ENCODE results near the gene LPCAT4.

LPCAT4 gene

DNA sequence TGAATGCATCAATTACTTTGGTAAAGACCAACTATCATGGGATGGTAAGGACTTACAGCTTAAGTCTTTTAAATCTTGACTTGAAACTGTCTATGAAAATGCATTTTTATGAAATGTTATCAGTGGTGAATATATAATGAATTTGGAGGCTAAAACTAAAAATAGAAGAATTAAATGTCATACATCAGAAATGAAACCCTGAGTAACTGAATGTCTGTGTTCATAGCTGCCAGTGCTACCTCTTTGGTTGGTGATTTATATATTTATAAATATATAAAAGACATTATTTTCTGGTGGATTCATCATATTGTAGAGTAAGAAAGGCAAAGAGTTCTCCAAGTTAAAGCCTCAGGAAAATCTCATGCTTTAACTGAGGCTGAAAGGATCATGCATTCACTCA lies 41.6 kb downstream of the LPCAT4 start:
- no peak for TF ChIP-seq ZFP3 (CRISPR knock-in tag; IDR thresholded peaks at IDR 0.05)
- no peak for TF ChIP-seq PPARA (CRISPR knock-in tag; IDR thresholded peaks at IDR 0.05; ENCODE audit: borderline replicate concordance)
- no peak for TF ChIP-seq ARNTL (CRISPR knock-in tag; IDR thresholded peaks at IDR 0.05; ENCODE audit: borderline replicate concordance, low read depth)
- TF ChIP-seq, protein P1, sequence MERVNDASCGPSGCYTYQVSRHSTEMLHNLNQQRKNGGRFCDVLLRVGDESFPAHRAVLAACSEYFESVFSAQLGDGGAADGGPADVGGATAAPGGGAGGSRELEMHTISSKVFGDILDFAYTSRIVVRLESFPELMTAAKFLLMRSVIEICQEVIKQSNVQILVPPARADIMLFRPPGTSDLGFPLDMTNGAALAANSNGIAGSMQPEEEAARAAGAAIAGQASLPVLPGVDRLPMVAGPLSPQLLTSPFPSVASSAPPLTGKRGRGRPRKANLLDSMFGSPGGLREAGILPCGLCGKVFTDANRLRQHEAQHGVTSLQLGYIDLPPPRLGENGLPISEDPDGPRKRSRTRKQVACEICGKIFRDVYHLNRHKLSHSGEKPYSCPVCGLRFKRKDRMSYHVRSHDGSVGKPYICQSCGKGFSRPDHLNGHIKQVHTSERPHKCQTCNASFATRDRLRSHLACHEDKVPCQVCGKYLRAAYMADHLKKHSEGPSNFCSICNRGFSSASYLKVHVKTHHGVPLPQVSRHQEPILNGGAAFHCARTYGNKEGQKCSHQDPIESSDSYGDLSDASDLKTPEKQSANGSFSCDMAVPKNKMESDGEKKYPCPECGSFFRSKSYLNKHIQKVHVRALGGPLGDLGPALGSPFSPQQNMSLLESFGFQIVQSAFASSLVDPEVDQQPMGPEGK (CRISPR knock-in tag; IDR thresholded peaks at IDR 0.05; ENCODE audit: borderline replicate concordance), result no peak
- TF ChIP-seq TOX (CRISPR knock-in tag; IDR thresholded peaks at IDR 0.05; ENCODE audit: borderline replicate concordance), result no peak
- TF ChIP-seq GLIS3 (CRISPR knock-in tag; IDR thresholded peaks at IDR 0.05), result no peak
- no peak for TF ChIP-seq BACH2 (CRISPR knock-in tag; IDR thresholded peaks at IDR 0.05; ENCODE audit: borderline replicate concordance)
- TF ChIP-seq ZC3H10 (CRISPR knock-in tag; IDR thresholded peaks at IDR 0.05), result no peak
- TF ChIP-seq SNAI2 (CRISPR knock-in tag; IDR thresholded peaks at IDR 0.05), result no peak
- TF ChIP-seq ZNF565 (CRISPR knock-in tag; conservative IDR thresholded peaks at IDR 0.05; ENCODE audit: low read depth), result no peak
- no peak for ATAC-seq

DNA sequence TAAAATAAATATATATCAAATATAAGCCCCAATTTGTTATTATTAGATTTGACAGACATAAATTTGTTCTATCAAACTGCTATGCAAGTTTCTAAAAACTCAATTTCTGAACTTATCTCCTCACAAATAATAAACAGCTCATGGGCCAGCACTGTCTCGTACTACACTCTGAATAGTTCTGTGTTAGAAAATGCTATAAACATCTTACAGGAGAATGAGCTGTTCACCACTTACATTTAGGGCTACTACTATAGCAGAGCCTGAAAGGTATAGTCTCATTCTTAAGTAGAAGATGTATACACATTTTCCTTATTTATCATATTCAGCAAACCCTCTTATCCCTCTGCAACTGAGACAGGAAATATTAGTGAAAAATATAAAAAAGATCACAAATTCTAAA lies 42.1 kb downstream of the LPCAT4 start:
- TF ChIP-seq ZFP30 (CRISPR knock-in tag; IDR thresholded peaks at IDR 0.05) (no peak), ZNF565 (CRISPR knock-in tag; conservative IDR thresholded peaks at IDR 0.05; ENCODE audit: low read depth) (no peak), OSR1 (CRISPR knock-in tag; IDR thresholded peaks at IDR 0.05) (no peak), ZNF70 (CRISPR knock-in tag; IDR thresholded peaks at IDR 0.05) (no peak), SNAI2 (CRISPR knock-in tag; IDR thresholded peaks at IDR 0.05) (no peak), PPARA (CRISPR knock-in tag; IDR thresholded peaks at IDR 0.05; ENCODE audit: borderline replicate concordance) (no peak), TOX (CRISPR knock-in tag; IDR thresholded peaks at IDR 0.05; ENCODE audit: borderline replicate concordance) (no peak), ZFP3 (CRISPR knock-in tag; IDR thresholded peaks at IDR 0.05) (no peak), BACH2 (CRISPR knock-in tag; IDR thresholded peaks at IDR 0.05; ENCODE audit: borderline replicate concordance) (no peak), RARB (CRISPR knock-in tag; IDR thresholded peaks at IDR 0.05) (no peak), ARNTL (CRISPR knock-in tag; IDR thresholded peaks at IDR 0.05; ENCODE audit: borderline replicate concordance, low read depth) (no peak), ISL1 (CRISPR knock-in tag; IDR thresholded peaks at IDR 0.05) (no peak)
- TF ChIP-seq, protein P2, sequence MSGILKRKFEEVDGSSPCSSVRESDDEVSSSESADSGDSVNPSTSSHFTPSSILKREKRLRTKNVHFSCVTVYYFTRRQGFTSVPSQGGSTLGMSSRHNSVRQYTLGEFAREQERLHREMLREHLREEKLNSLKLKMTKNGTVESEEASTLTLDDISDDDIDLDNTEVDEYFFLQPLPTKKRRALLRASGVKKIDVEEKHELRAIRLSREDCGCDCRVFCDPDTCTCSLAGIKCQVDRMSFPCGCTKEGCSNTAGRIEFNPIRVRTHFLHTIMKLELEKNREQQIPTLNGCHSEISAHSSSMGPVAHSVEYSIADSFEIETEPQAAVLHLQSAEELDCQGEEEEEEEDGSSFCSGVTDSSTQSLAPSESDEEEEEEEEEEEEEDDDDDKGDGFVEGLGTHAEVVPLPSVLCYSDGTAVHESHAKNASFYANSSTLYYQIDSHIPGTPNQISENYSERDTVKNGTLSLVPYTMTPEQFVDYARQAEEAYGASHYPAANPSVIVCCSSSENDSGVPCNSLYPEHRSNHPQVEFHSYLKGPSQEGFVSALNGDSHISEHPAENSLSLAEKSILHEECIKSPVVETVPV (CRISPR knock-in tag; IDR thresholded peaks at IDR 0.05), result no peak
- TF ChIP-seq, protein P3, sequence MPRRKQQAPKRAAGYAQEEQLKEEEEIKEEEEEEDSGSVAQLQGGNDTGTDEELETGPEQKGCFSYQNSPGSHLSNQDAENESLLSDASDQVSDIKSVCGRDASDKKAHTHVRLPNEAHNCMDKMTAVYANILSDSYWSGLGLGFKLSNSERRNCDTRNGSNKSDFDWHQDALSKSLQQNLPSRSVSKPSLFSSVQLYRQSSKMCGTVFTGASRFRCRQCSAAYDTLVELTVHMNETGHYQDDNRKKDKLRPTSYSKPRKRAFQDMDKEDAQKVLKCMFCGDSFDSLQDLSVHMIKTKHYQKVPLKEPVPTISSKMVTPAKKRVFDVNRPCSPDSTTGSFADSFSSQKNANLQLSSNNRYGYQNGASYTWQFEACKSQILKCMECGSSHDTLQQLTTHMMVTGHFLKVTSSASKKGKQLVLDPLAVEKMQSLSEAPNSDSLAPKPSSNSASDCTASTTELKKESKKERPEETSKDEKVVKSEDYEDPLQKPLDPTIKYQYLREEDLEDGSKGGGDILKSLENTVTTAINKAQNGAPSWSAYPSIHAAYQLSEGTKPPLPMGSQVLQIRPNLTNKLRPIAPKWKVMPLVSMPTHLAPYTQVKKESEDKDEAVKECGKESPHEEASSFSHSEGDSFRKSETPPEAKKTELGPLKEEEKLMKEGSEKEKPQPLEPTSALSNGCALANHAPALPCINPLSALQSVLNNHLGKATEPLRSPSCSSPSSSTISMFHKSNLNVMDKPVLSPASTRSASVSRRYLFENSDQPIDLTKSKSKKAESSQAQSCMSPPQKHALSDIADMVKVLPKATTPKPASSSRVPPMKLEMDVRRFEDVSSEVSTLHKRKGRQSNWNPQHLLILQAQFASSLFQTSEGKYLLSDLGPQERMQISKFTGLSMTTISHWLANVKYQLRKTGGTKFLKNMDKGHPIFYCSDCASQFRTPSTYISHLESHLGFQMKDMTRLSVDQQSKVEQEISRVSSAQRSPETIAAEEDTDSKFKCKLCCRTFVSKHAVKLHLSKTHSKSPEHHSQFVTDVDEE (CRISPR knock-in tag; IDR thresholded peaks at IDR 0.05), result no peak
- TF ChIP-seq, protein P1 (CRISPR knock-in tag; IDR thresholded peaks at IDR 0.05; ENCODE audit: borderline replicate concordance), result no peak
- TF ChIP-seq, protein P4, sequence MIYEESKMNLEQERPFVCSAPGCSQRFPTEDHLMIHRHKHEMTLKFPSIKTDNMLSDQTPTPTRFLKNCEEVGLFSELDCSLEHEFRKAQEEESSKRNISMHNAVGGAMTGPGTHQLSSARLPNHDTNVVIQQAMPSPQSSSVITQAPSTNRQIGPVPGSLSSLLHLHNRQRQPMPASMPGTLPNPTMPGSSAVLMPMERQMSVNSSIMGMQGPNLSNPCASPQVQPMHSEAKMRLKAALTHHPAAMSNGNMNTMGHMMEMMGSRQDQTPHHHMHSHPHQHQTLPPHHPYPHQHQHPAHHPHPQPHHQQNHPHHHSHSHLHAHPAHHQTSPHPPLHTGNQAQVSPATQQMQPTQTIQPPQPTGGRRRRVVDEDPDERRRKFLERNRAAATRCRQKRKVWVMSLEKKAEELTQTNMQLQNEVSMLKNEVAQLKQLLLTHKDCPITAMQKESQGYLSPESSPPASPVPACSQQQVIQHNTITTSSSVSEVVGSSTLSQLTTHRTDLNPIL (CRISPR knock-in tag; IDR thresholded peaks at IDR 0.05; ENCODE audit: low read depth), result no peak
- ATAC-seq, result no peak

DNA sequence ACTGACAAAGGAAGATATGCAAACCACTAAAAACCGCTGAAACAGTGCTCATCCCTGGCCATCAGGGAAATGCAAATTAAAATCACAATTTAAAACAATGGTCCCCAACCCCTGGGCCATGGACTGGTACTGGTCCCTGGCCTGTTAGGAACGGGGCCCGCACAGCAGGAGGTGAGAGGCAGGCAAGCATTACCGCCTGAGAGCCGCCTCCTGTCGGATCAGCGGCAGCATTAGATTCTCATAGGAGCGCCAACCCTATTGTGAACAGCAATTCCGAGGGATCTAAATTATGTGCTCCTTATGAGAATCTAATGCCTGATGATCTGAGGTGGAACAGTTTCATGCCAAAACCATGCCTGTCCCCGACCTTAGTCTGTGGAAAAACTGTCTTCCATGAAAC lies 43.8 kb downstream of the LPCAT4 start:
- TF ChIP-seq SNAI2 (CRISPR knock-in tag; IDR thresholded peaks at IDR 0.05) (no peak), ARNTL (CRISPR knock-in tag; IDR thresholded peaks at IDR 0.05; ENCODE audit: borderline replicate concordance, low read depth) (no peak), TOX (CRISPR knock-in tag; IDR thresholded peaks at IDR 0.05; ENCODE audit: borderline replicate concordance) (no peak), ZFP30 (CRISPR knock-in tag; IDR thresholded peaks at IDR 0.05) (no peak), ZNF70 (CRISPR knock-in tag; IDR thresholded peaks at IDR 0.05) (no peak), ZFP3 (CRISPR knock-in tag; IDR thresholded peaks at IDR 0.05) (no peak), POU6F1 (CRISPR knock-in tag; IDR thresholded peaks at IDR 0.05; ENCODE audit: borderline replicate concordance, low read depth) (no peak)
- TF ChIP-seq, protein P4 (CRISPR knock-in tag; IDR thresholded peaks at IDR 0.05; ENCODE audit: low read depth), result no peak
- TF ChIP-seq, protein P2 (CRISPR knock-in tag; IDR thresholded peaks at IDR 0.05), result no peak
- no peak for ATAC-seq

Measured in SK-N-SH treated with all-trans-retinoic acid at 6 μM for 48 hours (cell line).